Neural cell (in vitro differentiated cells): Measurements from ENCODE around the gene ATG2B. TPM values are rescaled to one million over a fixed set of nuclear protein-coding genes. Genes with fewer than 3 reads are reported as not detected.

Source experiments
- H2AFZ ChIP-seq: fragments of 200-600, 300-800 bp; sonication (generic), shearing (Covaris generic); 2 replicates; pipeline ENCODE4 v1.6.0; 2014; ENCODE audit warnings: low read depth, mild to moderate bottlenecking, antibody characterized with exemption, low read length, moderate library complexity
- H3F3A ChIP-seq: fragments of 200-600 bp; shearing (Covaris generic); 2 replicates; pipeline ENCODE4 v1.6.1; 2016; ENCODE audit warnings: mild to moderate bottlenecking, moderate library complexity, mixed read lengths, antibody characterized with exemption, low read length; ENCODE audit not compliant: insufficient read depth, poor library complexity, severe bottlenecking
- H3K27ac ChIP-seq: fragments of 200-600, 300-800 bp; sonication (generic), shearing (Covaris generic); 2 replicates; pipeline ENCODE4 v1.5.1; 2014; ENCODE audit warnings: mild to moderate bottlenecking, low read length, moderate library complexity
- H3K27me3 ChIP-seq: fragments of 300-800, 200-600 bp; sonication (generic), shearing (Covaris generic); 2 replicates; pipeline ENCODE4 v1.6.0; 2014; ENCODE audit warnings: mild to moderate bottlenecking, low read depth, low read length, moderate library complexity; ENCODE audit not compliant: insufficient read depth
- H3K36me3 ChIP-seq: fragments of 300-800, 200-600 bp; sonication (generic), shearing (Covaris generic); 2 replicates; pipeline ENCODE4 v1.5.1; 2014; ENCODE audit warnings: mild to moderate bottlenecking, antibody characterized with exemption, low read length, moderate library complexity; ENCODE audit not compliant: insufficient read depth
- H3K4me2 ChIP-seq: fragments of 300-800, 200-600 bp; sonication (generic), shearing (Covaris generic); 2 replicates; pipeline ENCODE4 v1.6.0; 2014; ENCODE audit warnings: mild to moderate bottlenecking, low read length
- H3K4me3 ChIP-seq: fragments of 300-800, 200-600 bp; sonication (generic), shearing (Covaris generic); 2 replicates; pipeline ENCODE4 v1.5.1; 2014; ENCODE audit warnings: mild to moderate bottlenecking, low read length, moderate library complexity
- H3K79me2 ChIP-seq: fragments of 200-600 bp; shearing (Covaris generic); replicated peaks from 2 replicates; pipeline ENCODE4 v1.6.0; 2014; ENCODE audit warnings: mild to moderate bottlenecking, low read length, moderate library complexity; ENCODE audit not compliant: insufficient read depth
- H3K9ac ChIP-seq: fragments of 300-800, 200-600 bp; sonication (generic), shearing (Covaris generic); 2 replicates; pipeline ENCODE4 v1.6.1; 2016; ENCODE audit warnings: mild to moderate bottlenecking, low read length, mixed read lengths
- H3K9me2 ChIP-seq: fragments of 200-600 bp; shearing (Covaris generic); 2 replicates; pipeline ENCODE4 v1.6.1; 2016; ENCODE audit warnings: mild to moderate bottlenecking, low read length, mixed read lengths; ENCODE audit not compliant: insufficient read depth
- H3K9me3 ChIP-seq: fragments of 200-600, 300-800 bp; sonication (generic), shearing (Covaris generic); 2 replicates; pipeline ENCODE4 v1.6.1; 2016; ENCODE audit warnings: mild to moderate bottlenecking, mixed run types, low read length, moderate library complexity, mixed read lengths
- H4K20me1 ChIP-seq: fragments of 200-600 bp; shearing (Covaris generic); 2 replicates; pipeline ENCODE4 v1.6.1; 2016; ENCODE audit warnings: mild to moderate bottlenecking, mixed run types; ENCODE audit not compliant: insufficient read depth
- CTCF ChIP-seq: fragments of 450-650 bp; IDR thresholded peaks from 2 replicates; pipeline ENCODE4 v1.5.1; 2014; ENCODE audit warnings: antibody characterized with exemption, mild to moderate bottlenecking, moderate library complexity; ENCODE audit not compliant: poor library complexity, severe bottlenecking
- EP300 ChIP-seq: fragments of 450-650 bp; conservative IDR thresholded peaks from 2 replicates; pipeline ENCODE4 v1.6.1; 2014; ENCODE audit warnings: antibody characterized with exemption, mild to moderate bottlenecking, moderate library complexity; ENCODE audit not compliant: poor library complexity, severe bottlenecking
- EZH2 ChIP-seq: fragments of 200-600, 300-800 bp; shearing (Covaris generic), sonication (generic); IDR thresholded peaks from 2 replicates; pipeline ENCODE4 v1.6.1; 2014; ENCODE audit warnings: antibody characterized with exemption, low read length, borderline replicate concordance, mild to moderate bottlenecking; ENCODE audit not compliant: insufficient read depth, poor library complexity, severe bottlenecking
- MXI1 ChIP-seq: fragments of 450-650 bp; conservative IDR thresholded peaks from 2 replicates; pipeline ENCODE4 v1.6.1; 2014; ENCODE audit warnings: antibody characterized with exemption, mild to moderate bottlenecking; ENCODE audit not compliant: poor library complexity, severe bottlenecking
- POLR2AphosphoS5 ChIP-seq: IDR thresholded peaks from 2 replicates; pipeline ENCODE4 v1.6.1; 2012
- RAD21 ChIP-seq: fragments of 450-650 bp; conservative IDR thresholded peaks from 2 replicates; pipeline ENCODE4 v1.6.1; 2014; ENCODE audit warnings: antibody characterized with exemption, mild to moderate bottlenecking, moderate library complexity
- SMC3 ChIP-seq: fragments of 450-650 bp; conservative IDR thresholded peaks from 2 replicates; pipeline ENCODE4 v1.6.1; 2014; ENCODE audit warnings: antibody characterized with exemption, mild to moderate bottlenecking, moderate library complexity; ENCODE audit not compliant: poor library complexity
- TAF1 ChIP-seq: IDR thresholded peaks from 2 replicates; pipeline ENCODE4 v1.6.1; 2012; ENCODE audit warnings: low read depth
- polyA plus RNA-seq: library from polyadenylated mRNA; depleted of rRNA; stranded (reverse); fragments of >200 nt; gene quantifications from 2 replicates; pipeline ENCODE4 v1.2.3, GENCODE V29; 2014
- TF ChIP-seq, protein P1 (sequence below): IDR thresholded peaks from 2 replicates; pipeline ENCODE4 v1.6.1; 2012; ENCODE audit warnings: borderline replicate concordance

ATG2B gene
- polyA plus RNA-seq, 1 donor from 2014 or later = 16.2 TPM

GRCh38 chr14:96364962-96365361 lies 1.8 kb upstream of the ATG2B start:
- H3K4me3 ChIP-seq = peak overlapping the region; percentile 94

GRCh38 chr14:96363751-96364336 lies 703 bp upstream of the ATG2B start:
- Histone ChIP-seq H3K9me3 (no peaks in the 10 kb centered on the region), H3K4me3 (peak overlapping the region; percentile 94), H4K20me1 (peaks cover 3% of the 10 kb centered on the region), H3K4me2 (peak overlapping the region; percentile 95), H3K27ac (peak overlapping the region; percentile 81), H2AFZ (peak overlapping the region; percentile 65), H3F3A (peaks cover 5% of the 10 kb centered on the region), H3K79me2 (peaks cover 75% of the 10 kb centered on the region), H3K9me2 (no peaks in the 10 kb centered on the region), H3K36me3 (no peaks in the 10 kb centered on the region), H3K27me3 (no peaks in the 10 kb centered on the region), H3K9ac (peak overlapping the region; percentile 83)
- TF ChIP-seq SMC3 (no peak), MXI1 (no peak)
- TF ChIP-seq, protein P1, sequence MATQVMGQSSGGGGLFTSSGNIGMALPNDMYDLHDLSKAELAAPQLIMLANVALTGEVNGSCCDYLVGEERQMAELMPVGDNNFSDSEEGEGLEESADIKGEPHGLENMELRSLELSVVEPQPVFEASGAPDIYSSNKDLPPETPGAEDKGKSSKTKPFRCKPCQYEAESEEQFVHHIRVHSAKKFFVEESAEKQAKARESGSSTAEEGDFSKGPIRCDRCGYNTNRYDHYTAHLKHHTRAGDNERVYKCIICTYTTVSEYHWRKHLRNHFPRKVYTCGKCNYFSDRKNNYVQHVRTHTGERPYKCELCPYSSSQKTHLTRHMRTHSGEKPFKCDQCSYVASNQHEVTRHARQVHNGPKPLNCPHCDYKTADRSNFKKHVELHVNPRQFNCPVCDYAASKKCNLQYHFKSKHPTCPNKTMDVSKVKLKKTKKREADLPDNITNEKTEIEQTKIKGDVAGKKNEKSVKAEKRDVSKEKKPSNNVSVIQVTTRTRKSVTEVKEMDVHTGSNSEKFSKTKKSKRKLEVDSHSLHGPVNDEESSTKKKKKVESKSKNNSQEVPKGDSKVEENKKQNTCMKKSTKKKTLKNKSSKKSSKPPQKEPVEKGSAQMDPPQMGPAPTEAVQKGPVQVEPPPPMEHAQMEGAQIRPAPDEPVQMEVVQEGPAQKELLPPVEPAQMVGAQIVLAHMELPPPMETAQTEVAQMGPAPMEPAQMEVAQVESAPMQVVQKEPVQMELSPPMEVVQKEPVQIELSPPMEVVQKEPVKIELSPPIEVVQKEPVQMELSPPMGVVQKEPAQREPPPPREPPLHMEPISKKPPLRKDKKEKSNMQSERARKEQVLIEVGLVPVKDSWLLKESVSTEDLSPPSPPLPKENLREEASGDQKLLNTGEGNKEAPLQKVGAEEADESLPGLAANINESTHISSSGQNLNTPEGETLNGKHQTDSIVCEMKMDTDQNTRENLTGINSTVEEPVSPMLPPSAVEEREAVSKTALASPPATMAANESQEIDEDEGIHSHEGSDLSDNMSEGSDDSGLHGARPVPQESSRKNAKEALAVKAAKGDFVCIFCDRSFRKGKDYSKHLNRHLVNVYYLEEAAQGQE = peak; percentile 48

More at GRCh38 chr14:96364962-96365361, 1.8 kb upstream of the ATG2B start:
- no peaks in the 10 kb centered on the region for H3K27me3 ChIP-seq
- no peak overlapping the region for H3K27ac ChIP-seq
- H3K9me2 ChIP-seq = no peaks in the 10 kb centered on the region
- no peak overlapping the region for H3K9ac ChIP-seq
- no peaks in the 10 kb centered on the region for H3K9me3 ChIP-seq
- peak overlapping the region; percentile 95 for H3K4me2 ChIP-seq
- TF ChIP-seq, protein P1 = no peak
- TF ChIP-seq SMC3 (no peak), POLR2AphosphoS5 (no peak), RAD21 (no peak), CTCF (no peak), EZH2 (no peak), TAF1 (no peak), EP300 (no peak), MXI1 (no peak)
- peaks cover 81% of the 10 kb centered on the region for H3K79me2 ChIP-seq
- H3K36me3 ChIP-seq = no peaks in the 10 kb centered on the region
- H4K20me1 ChIP-seq = peaks cover 3% of the 10 kb centered on the region
- peaks cover 5% of the 10 kb centered on the region for H3F3A ChIP-seq
- no peak overlapping the region for H2AFZ ChIP-seq
